GM12878 (cell line): ENCODE data around the gene LASP1. TPM values are rescaled to one million over a fixed set of nuclear protein-coding genes. Genes with fewer than 3 reads are reported as not detected.

Source experiments
- ATAC-seq: fragments of 200-7000 bp; cut with Tn5 transposase; 3 replicates; pipeline ENCODE4 v1.9.1; 2020; ENCODE audit warnings: mild to moderate bottlenecking, moderate library complexity
- BruUV-seq: library from RNA; stranded (reverse); fragments of 400-500 nt; replicated peaks from 2 replicates; lab custom pipeline; 2021; lab: Mats Ljungman, UMichigan
- CTCF ChIA-PET: fragments of 300-600 bp; sonication (Branson Sonifier 250); formaldehyde crosslinking; extraction: SDS; loops from one replicate; lab custom pipeline; 2021; ENCODE audit warnings: inconsistent platforms; lab: Yijun Ruan, JAX
- POLR2A ChIA-PET: fragments of 350-600 bp; formaldehyde crosslinking; extraction: SDS; loops from one replicate; lab custom pipeline; 2021; ENCODE audit warnings: inconsistent platforms; lab: Charles Lee
- RAD21 ChIA-PET: fragments of 300-600 bp; sonication (Branson Sonifier 250); formaldehyde crosslinking; loops from one replicate; lab custom pipeline; 2023; ENCODE audit warnings: antibody characterized with exemption; ENCODE audit not compliant: unreplicated experiment; lab: Charles Lee
- SMC1A ChIA-PET: fragments of 300-600 bp; sonication (Branson Sonifier 250); formaldehyde crosslinking; loops from one replicate; lab custom pipeline; 2023; ENCODE audit not compliant: unreplicated experiment, uncharacterized antibody; lab: Charles Lee
- DNase-seq: peaks from one replicate; pipeline ENCODE4 v3.0.0-alpha.2; 2011; ENCODE audit warnings: low read depth, low spot score
- FAIRE-seq: peaks from 3 replicates; lab custom pipeline; 2011; peaks lifted over from hg19 to GRCh38; lab: Jason Lieb, UNC
- H2AFZ ChIP-seq: 2 replicates; pipeline ENCODE4 v1.6.0; 2011; ENCODE audit warnings: low read depth, low read length, control low read depth; ENCODE audit not compliant: control insufficient read depth
- H3K27ac ChIP-seq: 2 replicates; pipeline ENCODE4 v1.5.1; 2011; ENCODE audit warnings: control low read depth; ENCODE audit not compliant: control insufficient read depth, insufficient read depth
- H3K27me3 ChIP-seq, 2 experiments: replicated peaks in 1 of 2; 2 replicates each; pipeline versions ENCODE4 v1.6.0 to v1.6.1; 2011; ENCODE audit warnings: low read length in 1 of 2; ENCODE audit not compliant: control insufficient read depth in 2 of 2, insufficient read depth in 2 of 2
- H3K36me3 ChIP-seq, 2 experiments: 2 replicates each; pipeline ENCODE4 v1.5.1; 2011; ENCODE audit warnings: low read length in 1 of 2; ENCODE audit not compliant: control insufficient read depth in 2 of 2, insufficient read depth in 2 of 2
- H3K4me1 ChIP-seq: 2 replicates; pipeline ENCODE4 v1.6.1; 2011; ENCODE audit warnings: mild to moderate bottlenecking, low read length, moderate library complexity, mixed read lengths; ENCODE audit not compliant: control insufficient read depth, insufficient read depth
- H3K4me2 ChIP-seq: 2 replicates; pipeline ENCODE4 v1.6.0; 2011; ENCODE audit warnings: control low read depth; ENCODE audit not compliant: control insufficient read depth, insufficient read depth
- H3K4me3 ChIP-seq: fragments of 200-600 bp; sonication (generic); 2 replicates; pipeline ENCODE4 v1.5.1; 2016
- H3K79me2 ChIP-seq: 2 replicates; pipeline ENCODE4 v1.6.0; 2011; ENCODE audit warnings: low read length; ENCODE audit not compliant: control insufficient read depth, insufficient read depth
- H3K9ac ChIP-seq: 2 replicates; pipeline ENCODE4 v1.8.0; 2011; ENCODE audit warnings: low read length, control low read depth, mixed read lengths; ENCODE audit not compliant: control insufficient read depth, insufficient read depth
- H3K9me3 ChIP-seq: replicated peaks from 3 replicates; pipeline ENCODE4 v1.5.1; 2011; ENCODE audit warnings: mild to moderate bottlenecking, low read length; ENCODE audit not compliant: control insufficient read depth, insufficient read depth
- H4K20me1 ChIP-seq: 2 replicates; pipeline ENCODE4 v1.6.0; 2011; ENCODE audit not compliant: control insufficient read depth, insufficient read depth
- ASH2L ChIP-seq: fragments of 300-600, 200-600 bp; sonication (generic); IDR thresholded peaks from 2 replicates; pipeline ENCODE4 v1.6.1; 2017; ENCODE audit warnings: low read depth, mild to moderate bottlenecking, borderline replicate concordance
- BCL11A ChIP-seq: IDR thresholded peaks from 2 replicates; pipeline ENCODE4 v1.6.1; 2011; ENCODE audit warnings: low read depth, low read length
- CHD4 ChIP-seq: fragments of 200-600 bp; sonication (generic); IDR thresholded peaks from 2 replicates; pipeline ENCODE4 v1.6.1; 2016; ENCODE audit warnings: mild to moderate bottlenecking
- CTCF ChIP-seq, 3 experiments: IDR thresholded peaks in 2 of 3; conservative IDR thresholded peaks in 1 of 3; 2 replicates each; pipeline ENCODE4 v1.5.1; 2011; ENCODE audit warnings: low read depth in 3 of 3, low read length in 3 of 3, mild to moderate bottlenecking in 3 of 3, control low read depth in 2 of 3, moderate library complexity in 2 of 3, inconsistent platforms in 1 of 3, mixed read lengths in 1 of 3; ENCODE audit not compliant: control insufficient read depth in 2 of 3, insufficient read depth in 1 of 3; ENCODE audit errors: extremely low read depth in 1 of 3
- ETV6 ChIP-seq, 2 experiments: fragments of 450-650 bp in 1 of 2; IDR thresholded peaks in 1 of 2; conservative IDR thresholded peaks in 1 of 2; 2 replicates each; pipeline ENCODE4 v1.6.1; 2014; ENCODE audit warnings: antibody characterized with exemption in 1 of 2, borderline replicate concordance in 1 of 2, low read depth in 1 of 2, mild to moderate bottlenecking in 1 of 2, moderate library complexity in 1 of 2
- POU2F2 ChIP-seq: IDR thresholded peaks from 3 replicates; pipeline ENCODE4 v1.6.1; 2011; ENCODE audit warnings: low read depth, mild to moderate bottlenecking, low read length, borderline replicate concordance
- SRF ChIP-seq, 2 experiments: IDR thresholded peaks; 2 replicates each; pipeline ENCODE4 v1.6.1; 2011; ENCODE audit warnings: low read depth in 2 of 2, low read length in 2 of 2, mild to moderate bottlenecking in 1 of 2, moderate library complexity in 1 of 2
- SUZ12 ChIP-seq: fragments of 200-600 bp; sonication (generic); IDR thresholded peaks from one replicate; pipeline ENCODE4 v1.6.1; 2018; ENCODE audit warnings: antibody characterized with exemption, mild to moderate bottlenecking; ENCODE audit not compliant: unreplicated experiment
- WGBS: methylation state at CpG from one replicate; pipeline ENCODE4 v1.1.6; 2016; ENCODE audit warnings: low lambda C conversion rate; ENCODE audit not compliant: insufficient replicate concordance, insufficient coverage; ENCODE audit errors: missing lambda C conversion rate; 5-methylcytosine and 5-hydroxymethylcytosine counted together
- in situ Hi-C: fragments of 300-500 bp; cut with MboI; formaldehyde crosslinking; loops from 9 replicates; pipeline ENCODE4 v1.14.3; 2018; ENCODE audit warnings: mixed read lengths
- intact Hi-C: fragments of 100-400 bp; cut with micrococcal nuclease; formaldehyde crosslinking; loops from one replicate; pipeline ENCODE4 v1.14.2; 2022; ENCODE audit not compliant: unreplicated experiment
- polyA plus RNA-seq, 11 experiments: library from polyadenylated mRNA; depleted of rRNA in 4 of 11; unstranded in 6 of 11; stranded (reverse) in 5 of 11; fragments of >200 nt; fragmentation: Nextera tagmentation in 4 of 11; fragmentation: Illumina TruSeq in 1 of 11; extraction: Ambion mirVana in 4 of 11; extraction: Trizol in 1 of 11; gene quantifications; 1 replicate in 1 of 11; 2 replicates in 10 of 11; pipeline versions ENCODE4 v1.2.1 to v1.2.3, GENCODE V29; 2011 to 2016; ENCODE audit warnings: inconsistent platforms in 2 of 11, missing spikeins in 2 of 11, low read depth in 1 of 11
- total RNA-seq, 4 experiments: library from RNA; depleted of rRNA in 3 of 4; stranded (reverse); fragments of >200 nt in 3 of 4; fragmentation: Illumina TruSeq in 1 of 4; extraction: Trizol in 1 of 4; gene quantifications; 2 replicates each; pipeline versions ENCODE4 v1.2.1 to v1.2.3, GENCODE V29; 2013 to 2021

LASP1 gene
- total and polyA plus RNA-seq, 10 of the 15 experiments (the other 5 are each of a cell fraction or from before 2014, with no cell fraction given), result 21.0 to 114 (median 59.3) TPM

DNA sequence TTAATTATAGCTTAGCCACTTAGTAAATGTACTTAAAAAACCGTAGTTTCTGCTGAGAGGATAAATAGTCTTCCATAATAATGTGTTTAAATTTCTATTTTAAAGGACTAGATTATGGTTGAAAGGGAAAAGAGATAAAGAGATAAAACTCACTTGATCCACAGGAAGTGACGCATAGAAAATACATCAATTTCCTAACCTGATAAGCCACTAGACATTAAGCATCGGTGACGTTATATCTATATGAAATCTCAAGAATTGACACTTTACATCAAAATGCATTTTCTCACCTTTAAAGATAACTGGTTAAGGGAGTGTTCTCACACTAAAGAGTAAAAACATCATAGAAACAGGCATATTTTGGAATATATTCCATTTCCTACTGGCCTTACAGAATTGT, 91.6 kb downstream of the LASP1 start (continued):
- no peak for TF ChIP-seq SRF (IDR thresholded peaks at IDR 0.05; ENCODE audit: low read depth in 2 of 2, low read length in 2 of 2)

DNA sequence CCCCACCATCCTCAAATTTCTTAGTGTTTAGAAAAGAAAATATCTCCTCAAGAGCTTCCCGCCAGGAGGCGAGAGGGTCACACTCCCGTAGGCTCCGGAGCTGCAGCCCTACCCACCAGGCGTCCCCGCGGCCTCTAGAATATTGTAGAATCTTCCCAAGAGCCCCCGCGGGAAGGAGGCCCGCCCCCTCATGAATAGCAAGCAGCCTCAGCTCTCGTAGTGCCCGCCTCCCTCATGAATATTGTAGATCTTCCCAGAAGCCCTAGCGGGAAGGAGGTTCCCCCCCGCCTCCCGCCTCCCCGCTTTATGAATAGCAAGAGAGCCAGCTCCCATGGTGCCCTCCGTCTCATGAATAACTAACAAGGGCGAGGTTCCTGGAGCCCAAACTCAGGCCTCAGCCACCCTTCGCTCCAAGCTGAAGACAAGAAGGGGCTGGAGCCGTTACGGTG, 97.5 kb downstream of the LASP1 start, which contains the start of gene FBXO47:
Gene FBXO47 (minus strand): TSS at position 114 of the 449 bp plus-strand sequence. CDS start 4,378 bp downstream, outside the sequence.
- POLR2A ChIA-PET, result no interaction called here
- 7% methylated on average over 21 of the region's 21 CpGs for WGBS
- no peak for FAIRE-seq

More for the DNA sequence above, 97.5 kb downstream of the LASP1 start, which contains the start of gene FBXO47:
- in situ Hi-C loops (no loop called here), intact Hi-C loops (no loop called here)
- Histone ChIP-seq H2AFZ (peak within 1 kb of the TSS; percentile 40), H3K9ac (no peak within 1 kb of the TSS), H3K36me3 (no peaks in the 10 kb centered on the region), H3K27ac (no peak within 1 kb of the TSS), H3K79me2 (no peaks in the 10 kb centered on the region), H3K27me3 (no peaks in the 10 kb centered on the region; a peak in 1 of 4 replicates), H3K4me3 (no peak within 1 kb of the TSS), H3K4me1 (no peaks in the 10 kb centered on the region), H4K20me1 (no peaks in the 10 kb centered on the region), H3K4me2 (0 out of 2 replicates have a peak within 1 kb of the TSS, but pooled peaks have one; percentile 11), H3K9me3 (no peaks in the 10 kb centered on the region)
- ATAC-seq, result peak; percentile 36; the same call in 2 of the 3 replicates
- ChIA-PET CTCF (interaction anchor here (2.4 kb wide), 1 partner anchor 16 kb away, joined by 11 read pairs; no protein-coding TSS in a partner anchor), SMC1A (interaction anchor here (1.9 kb wide), 1 partner anchor 16 kb away, joined by 4 read pairs; no protein-coding TSS in a partner anchor), RAD21 (interaction anchor here (0.6 kb wide), 1 partner anchor 15 kb away, joined by 3 read pairs; no protein-coding TSS in a partner anchor)
- no TSS peak for BruUV-seq
- TF ChIP-seq POU2F2 (0 out of 3 replicates have a peak, but pooled peaks have one; percentile 24), BCL11A (no peak), ETV6 (conservative IDR thresholded peaks at IDR 0.05 in 1 of 2, IDR thresholded peaks at IDR 0.05 in 1 of 2; ENCODE audit: borderline replicate concordance in 1 of 2, low read depth in 1 of 2) (no peak), CHD4 (no peak), CTCF (IDR thresholded peaks at IDR 0.05 in 2 of 3, conservative IDR thresholded peaks at IDR 0.05 in 1 of 3; ENCODE audit: control insufficient read depth in 2 of 3, extremely low read depth in 1 of 3, insufficient read depth in 1 of 3, low read depth in 3 of 3, low read length in 3 of 3) (no peak), SUZ12 (no peak), ASH2L (no peak)
- no peak for DNase-seq
